Measurements from ENCODE around the gene ASTL. TPM values are rescaled to one million over a fixed set of nuclear protein-coding genes. Genes with fewer than 3 reads are reported as not detected.

Gene ASTL
- total and polyA plus RNA-seq, 4 donors = not detected

DNA sequence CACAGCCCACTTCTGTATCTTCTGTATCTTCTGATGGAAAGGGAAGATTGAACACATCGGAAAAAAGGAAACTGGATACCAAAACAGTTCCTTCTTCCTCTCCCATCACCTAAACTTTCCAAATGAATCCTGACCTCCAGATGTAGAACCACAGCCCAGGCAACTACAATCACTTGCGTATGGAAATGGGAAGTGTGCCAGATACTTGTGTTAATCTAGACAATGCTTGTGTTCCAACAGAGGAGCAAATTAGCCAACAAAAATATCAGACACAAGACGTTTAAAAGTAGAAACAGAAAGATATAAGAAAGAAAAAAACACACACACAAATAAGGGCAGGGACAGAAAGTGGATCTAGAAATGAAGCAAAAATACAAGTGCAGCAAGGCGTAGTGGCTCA is 38.4 kb upstream of the ASTL start:
- Histone ChIP-seq H3K4me3 (ENCODE audit: low read depth in 1 of 3, low read length in 3 of 3) (no peak overlapping the region), H3K9me3 (ENCODE audit: control insufficient read depth in 4 of 4, low read length in 3 of 4) (no peaks in the 10 kb centered on the region), H3K27me3 (ENCODE audit: control insufficient read depth in 4 of 4, insufficient read depth in 4 of 4, low read length in 3 of 4) (no peaks in the 10 kb centered on the region), H3K27ac (ENCODE audit: low read depth in 1 of 2, low read length in 2 of 2) (no peak overlapping the region), H3K9ac (ENCODE audit: low read depth in 1 of 2, low read length in 2 of 2) (no peak overlapping the region), H3K4me1 (ENCODE audit: control insufficient read depth in 4 of 4, insufficient read depth in 4 of 4, low read length in 3 of 4) (no peaks in the 10 kb centered on the region), H3K36me3 (ENCODE audit: control insufficient read depth in 4 of 4, insufficient read depth in 3 of 4, low read depth in 1 of 4, low read length in 3 of 4) (no peaks in the 10 kb centered on the region)
- 69% methylated on average over 4 of the region's 4 CpGs for WGBS
- DNase-seq (ENCODE audit: low spot score) = no peak
- TF ChIP-seq, protein P1, sequence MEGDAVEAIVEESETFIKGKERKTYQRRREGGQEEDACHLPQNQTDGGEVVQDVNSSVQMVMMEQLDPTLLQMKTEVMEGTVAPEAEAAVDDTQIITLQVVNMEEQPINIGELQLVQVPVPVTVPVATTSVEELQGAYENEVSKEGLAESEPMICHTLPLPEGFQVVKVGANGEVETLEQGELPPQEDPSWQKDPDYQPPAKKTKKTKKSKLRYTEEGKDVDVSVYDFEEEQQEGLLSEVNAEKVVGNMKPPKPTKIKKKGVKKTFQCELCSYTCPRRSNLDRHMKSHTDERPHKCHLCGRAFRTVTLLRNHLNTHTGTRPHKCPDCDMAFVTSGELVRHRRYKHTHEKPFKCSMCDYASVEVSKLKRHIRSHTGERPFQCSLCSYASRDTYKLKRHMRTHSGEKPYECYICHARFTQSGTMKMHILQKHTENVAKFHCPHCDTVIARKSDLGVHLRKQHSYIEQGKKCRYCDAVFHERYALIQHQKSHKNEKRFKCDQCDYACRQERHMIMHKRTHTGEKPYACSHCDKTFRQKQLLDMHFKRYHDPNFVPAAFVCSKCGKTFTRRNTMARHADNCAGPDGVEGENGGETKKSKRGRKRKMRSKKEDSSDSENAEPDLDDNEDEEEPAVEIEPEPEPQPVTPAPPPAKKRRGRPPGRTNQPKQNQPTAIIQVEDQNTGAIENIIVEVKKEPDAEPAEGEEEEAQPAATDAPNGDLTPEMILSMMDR (IDR thresholded peaks at IDR 0.05; ENCODE audit: low read depth, low read length, missing input control) = no peak
- TF ChIP-seq TAF1 (conservative IDR thresholded peaks at IDR 0.05) = no peak

DNA sequence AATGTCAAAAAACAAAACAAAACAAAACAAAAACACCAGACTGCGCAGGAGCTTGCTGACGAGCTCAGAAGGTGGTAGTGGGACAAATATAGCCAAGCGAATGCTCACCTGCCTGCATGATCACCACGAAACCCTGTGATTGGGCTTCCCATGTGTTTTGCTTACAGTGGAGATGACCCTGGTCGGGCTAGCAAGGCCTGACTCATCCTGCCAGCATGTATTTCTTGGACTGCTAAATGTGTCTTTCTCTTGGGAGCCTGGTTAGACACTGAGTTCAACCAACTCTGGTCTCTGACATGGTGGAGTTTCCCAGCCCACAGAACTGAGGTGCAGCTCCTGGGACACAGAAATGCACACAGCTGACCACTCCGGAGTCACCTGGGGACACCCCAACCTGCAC is 37.6 kb upstream of the ASTL start:
- WGBS = 89% methylated on average over 6 of the region's 6 CpGs
- no peak overlapping the region for H3K27ac ChIP-seq (ENCODE audit: low read depth in 1 of 2, low read length in 2 of 2)
- TF ChIP-seq RAD21 (IDR thresholded peaks at IDR 0.05) = no peak
- no peak for TF ChIP-seq EGR1 (IDR thresholded peaks at IDR 0.05; ENCODE audit: low read depth in 2 of 2)
- no peak for TF ChIP-seq NR2F2 (IDR thresholded peaks at IDR 0.05)
- TF ChIP-seq, protein P2, sequence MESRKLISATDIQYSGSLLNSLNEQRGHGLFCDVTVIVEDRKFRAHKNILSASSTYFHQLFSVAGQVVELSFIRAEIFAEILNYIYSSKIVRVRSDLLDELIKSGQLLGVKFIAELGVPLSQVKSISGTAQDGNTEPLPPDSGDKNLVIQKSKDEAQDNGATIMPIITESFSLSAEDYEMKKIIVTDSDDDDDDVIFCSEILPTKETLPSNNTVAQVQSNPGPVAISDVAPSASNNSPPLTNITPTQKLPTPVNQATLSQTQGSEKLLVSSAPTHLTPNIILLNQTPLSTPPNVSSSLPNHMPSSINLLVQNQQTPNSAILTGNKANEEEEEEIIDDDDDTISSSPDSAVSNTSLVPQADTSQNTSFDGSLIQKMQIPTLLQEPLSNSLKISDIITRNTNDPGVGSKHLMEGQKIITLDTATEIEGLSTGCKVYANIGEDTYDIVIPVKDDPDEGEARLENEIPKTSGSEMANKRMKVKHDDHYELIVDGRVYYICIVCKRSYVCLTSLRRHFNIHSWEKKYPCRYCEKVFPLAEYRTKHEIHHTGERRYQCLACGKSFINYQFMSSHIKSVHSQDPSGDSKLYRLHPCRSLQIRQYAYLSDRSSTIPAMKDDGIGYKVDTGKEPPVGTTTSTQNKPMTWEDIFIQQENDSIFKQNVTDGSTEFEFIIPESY (IDR thresholded peaks at IDR 0.05) = no peak
- no peak for TF ChIP-seq FOXA2 (IDR thresholded peaks at IDR 0.05)
- no peak for TF ChIP-seq SP1 (IDR thresholded peaks at IDR 0.05)
- no peak for TF ChIP-seq HNF4G (IDR thresholded peaks at IDR 0.05)
- no peak for TF ChIP-seq YY1 (IDR thresholded peaks at IDR 0.05)
- TF ChIP-seq TAF1 (conservative IDR thresholded peaks at IDR 0.05) = no peak
- no peak for TF ChIP-seq JUND (IDR thresholded peaks at IDR 0.05)
- no peak for TF ChIP-seq GABPA (IDR thresholded peaks at IDR 0.05 in 1 of 2, conservative IDR thresholded peaks at IDR 0.05 in 1 of 2)
- no peak for DNase-seq (ENCODE audit: low spot score)
- no peaks in the 10 kb centered on the region for H3K4me1 ChIP-seq (ENCODE audit: control insufficient read depth in 4 of 4, insufficient read depth in 4 of 4, low read length in 3 of 4)
- H3K4me3 ChIP-seq (ENCODE audit: low read depth in 1 of 3, low read length in 3 of 3) = no peak overlapping the region
- no peaks in the 10 kb centered on the region for H3K9me3 ChIP-seq (ENCODE audit: control insufficient read depth in 4 of 4, low read length in 3 of 4)
- no peaks in the 10 kb centered on the region for H3K27me3 ChIP-seq (ENCODE audit: control insufficient read depth in 4 of 4, insufficient read depth in 4 of 4, low read length in 3 of 4)
- H3K9ac ChIP-seq (ENCODE audit: low read depth in 1 of 2, low read length in 2 of 2) = no peak overlapping the region
- H3K36me3 ChIP-seq (ENCODE audit: control insufficient read depth in 4 of 4, insufficient read depth in 3 of 4, low read depth in 1 of 4, low read length in 3 of 4) = no peaks in the 10 kb centered on the region

DNA sequence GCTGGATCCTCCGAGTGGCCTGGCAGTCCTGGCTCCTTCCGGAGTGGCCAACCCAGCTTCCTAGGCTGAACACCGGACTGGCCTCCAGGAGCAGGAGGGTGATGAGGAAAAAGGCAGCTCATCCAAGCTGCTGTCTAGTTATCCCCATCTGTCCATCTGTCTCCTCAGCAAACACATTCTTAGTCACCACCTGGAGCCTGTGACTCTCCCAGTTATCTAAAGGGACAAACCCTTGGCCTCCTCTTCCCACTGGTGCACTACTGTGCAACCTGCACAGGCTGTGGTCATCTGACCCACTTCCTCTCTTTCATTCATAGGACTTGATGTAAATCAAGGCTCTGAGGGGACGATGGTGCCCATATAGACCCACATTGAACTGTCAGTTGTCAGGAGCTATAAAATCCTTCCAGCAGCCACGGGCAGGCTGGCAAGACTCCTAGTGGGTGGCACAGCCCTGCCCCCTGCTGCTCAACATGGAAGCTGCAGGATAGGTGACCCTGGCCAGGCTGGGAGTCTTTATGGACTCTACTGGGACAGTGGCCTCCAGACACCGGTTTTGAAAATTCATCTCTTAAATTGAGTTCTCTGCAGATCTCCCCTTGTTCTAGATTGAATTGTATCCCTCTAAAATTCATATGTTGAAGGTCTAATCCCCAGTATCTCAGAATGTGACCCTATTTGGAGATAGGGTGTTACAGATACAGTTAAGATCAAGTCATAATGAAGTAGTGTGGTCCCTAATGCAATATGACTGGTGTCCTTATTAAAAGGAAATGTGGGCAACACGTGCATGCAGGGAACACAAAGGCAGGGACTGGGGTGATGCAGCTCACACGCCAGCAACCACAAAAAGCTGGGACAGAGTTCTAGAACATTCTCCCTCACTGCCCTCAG is 36.2 kb upstream of the ASTL start:
- Histone ChIP-seq H3K27me3 (ENCODE audit: control insufficient read depth in 4 of 4, insufficient read depth in 4 of 4, low read length in 3 of 4) (no peaks in the 10 kb centered on the region), H3K9me3 (ENCODE audit: control insufficient read depth in 4 of 4, low read length in 3 of 4) (no peaks in the 10 kb centered on the region), H3K9ac (ENCODE audit: low read depth in 1 of 2, low read length in 2 of 2) (no peak overlapping the region), H3K4me3 (ENCODE audit: low read depth in 1 of 3, low read length in 3 of 3) (no peak overlapping the region), H3K27ac (ENCODE audit: low read depth in 1 of 2, low read length in 2 of 2) (no peak overlapping the region), H3K36me3 (ENCODE audit: control insufficient read depth in 4 of 4, insufficient read depth in 3 of 4, low read depth in 1 of 4, low read length in 3 of 4) (no peaks in the 10 kb centered on the region), H3K4me1 (ENCODE audit: control insufficient read depth in 4 of 4, insufficient read depth in 4 of 4, low read length in 3 of 4) (no peaks in the 10 kb centered on the region)
- TF ChIP-seq, protein P1 (IDR thresholded peaks at IDR 0.05; ENCODE audit: low read depth, low read length, missing input control) = peak; percentile 89
- TF ChIP-seq, protein P3, sequence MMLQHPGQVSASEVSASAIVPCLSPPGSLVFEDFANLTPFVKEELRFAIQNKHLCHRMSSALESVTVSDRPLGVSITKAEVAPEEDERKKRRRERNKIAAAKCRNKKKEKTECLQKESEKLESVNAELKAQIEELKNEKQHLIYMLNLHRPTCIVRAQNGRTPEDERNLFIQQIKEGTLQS (IDR thresholded peaks at IDR 0.05) = no peak
- TF ChIP-seq SP1 (IDR thresholded peaks at IDR 0.05) = no peak
- TF ChIP-seq, protein P4, sequence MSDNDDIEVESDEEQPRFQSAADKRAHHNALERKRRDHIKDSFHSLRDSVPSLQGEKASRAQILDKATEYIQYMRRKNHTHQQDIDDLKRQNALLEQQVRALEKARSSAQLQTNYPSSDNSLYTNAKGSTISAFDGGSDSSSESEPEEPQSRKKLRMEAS (IDR thresholded peaks at IDR 0.05) = no peak
- peak; percentile 93 to 97 for TF ChIP-seq RAD21 (IDR thresholded peaks at IDR 0.05)
- WGBS = 51% methylated on average over 8 of the region's 8 CpGs
- peak; percentile 83 for DNase-seq (ENCODE audit: low spot score)

All from liver (tissue), 9 donors.